Measurements from ENCODE around the gene LGALS4.

DNA sequence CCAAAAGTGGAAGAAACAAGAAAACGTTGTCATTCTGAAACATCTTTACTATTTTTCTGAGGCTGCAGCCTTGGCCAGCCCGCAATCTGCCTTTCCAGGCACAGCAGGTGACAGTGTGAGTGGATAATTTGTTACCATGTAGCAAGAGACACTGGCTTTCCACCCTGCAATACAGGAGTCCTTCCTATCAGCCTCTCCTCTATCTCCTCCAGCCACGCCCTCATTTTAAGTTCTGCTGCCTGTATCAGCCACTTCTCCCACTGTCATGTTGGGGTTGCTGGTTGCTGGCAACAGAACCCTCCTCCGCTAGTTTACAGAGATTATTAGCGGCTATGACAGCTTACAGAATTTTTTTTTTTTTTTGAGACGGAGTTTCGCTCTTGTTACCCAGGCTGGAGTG lies 31.7 kb downstream of the LGALS4 start:
- TF ChIP-seq, protein P1, sequence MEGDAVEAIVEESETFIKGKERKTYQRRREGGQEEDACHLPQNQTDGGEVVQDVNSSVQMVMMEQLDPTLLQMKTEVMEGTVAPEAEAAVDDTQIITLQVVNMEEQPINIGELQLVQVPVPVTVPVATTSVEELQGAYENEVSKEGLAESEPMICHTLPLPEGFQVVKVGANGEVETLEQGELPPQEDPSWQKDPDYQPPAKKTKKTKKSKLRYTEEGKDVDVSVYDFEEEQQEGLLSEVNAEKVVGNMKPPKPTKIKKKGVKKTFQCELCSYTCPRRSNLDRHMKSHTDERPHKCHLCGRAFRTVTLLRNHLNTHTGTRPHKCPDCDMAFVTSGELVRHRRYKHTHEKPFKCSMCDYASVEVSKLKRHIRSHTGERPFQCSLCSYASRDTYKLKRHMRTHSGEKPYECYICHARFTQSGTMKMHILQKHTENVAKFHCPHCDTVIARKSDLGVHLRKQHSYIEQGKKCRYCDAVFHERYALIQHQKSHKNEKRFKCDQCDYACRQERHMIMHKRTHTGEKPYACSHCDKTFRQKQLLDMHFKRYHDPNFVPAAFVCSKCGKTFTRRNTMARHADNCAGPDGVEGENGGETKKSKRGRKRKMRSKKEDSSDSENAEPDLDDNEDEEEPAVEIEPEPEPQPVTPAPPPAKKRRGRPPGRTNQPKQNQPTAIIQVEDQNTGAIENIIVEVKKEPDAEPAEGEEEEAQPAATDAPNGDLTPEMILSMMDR (IDR thresholded peaks at IDR 0.05) = no peak
- no peak for TF ChIP-seq POLR2A (IDR thresholded peaks at IDR 0.05)

Data from right lobe of liver (tissue), 4 donors.